GM10266 (cell line): ENCODE measurements around the gene DYNLT2.

ENCODE experiments used
- DNase-seq: peaks from one replicate; pipeline ENCODE4 v3.0.0; 2012; ENCODE audit errors: extremely low spot score
- CTCF ChIP-seq: IDR thresholded peaks from 2 replicates; pipeline ENCODE4 v1.5.1; 2012; ENCODE audit warnings: mild to moderate bottlenecking, low read depth; ENCODE audit not compliant: control insufficient read depth, insufficient read depth; ENCODE audit errors: missing control alignments

Gene DYNLT2

GRCh38 chr6:169782966-169783365, 31.6 kb upstream of the DYNLT2 start:
- DNase-seq: no peak

GRCh38 chr6:169780571-169781091, 29.3 kb upstream of the DYNLT2 start:
- no peak for DNase-seq
- no peak for TF ChIP-seq CTCF

More at GRCh38 chr6:169782966-169783365, 31.6 kb upstream of the DYNLT2 start:
- TF ChIP-seq CTCF: no peak

GRCh38 chr6:169779896-169780295, 28.5 kb upstream of the DYNLT2 start:
- no peak for DNase-seq
- no peak for TF ChIP-seq CTCF

- DNase-seq: no peak
Measured at GRCh38 chr6:169779092-169779815, 27.9 kb upstream of the DYNLT2 start.

GRCh38 chr6:169778646-169779045, 27.3 kb upstream of the DYNLT2 start:
- no peak for DNase-seq
- no peak for TF ChIP-seq CTCF

More at GRCh38 chr6:169779092-169779815, 27.9 kb upstream of the DYNLT2 start:
- no peak for TF ChIP-seq CTCF

GRCh38 chr6:169777896-169778295, 26.5 kb upstream of the DYNLT2 start:
- no peak for DNase-seq
- no peak for TF ChIP-seq CTCF

GRCh38 chr6:169776379-169776778, 25.0 kb upstream of the DYNLT2 start:
- no peak for TF ChIP-seq CTCF
- no peak for DNase-seq
